Hepatocyte (in vitro differentiated cells): ENCODE data around the gene RANBP3L.

Source experiments
- CTCF ChIP-seq: fragments of 200-600 bp; sonication (generic); IDR thresholded peaks from 2 replicates; pipeline ENCODE4 v1.5.1; 2016; ENCODE audit warnings: antibody characterized with exemption, mild to moderate bottlenecking; ENCODE audit not compliant: poor library complexity
- EZH2 ChIP-seq: fragments of 200-600 bp; sonication (generic); IDR thresholded peaks from 2 replicates; pipeline ENCODE4 v1.6.1; 2016; ENCODE audit warnings: antibody characterized with exemption, mild to moderate bottlenecking, borderline replicate concordance
- EZH2phosphoT487 ChIP-seq: fragments of 200-600 bp; sonication (generic); IDR thresholded peaks from one replicate; pipeline ENCODE4 v1.6.1; 2018; ENCODE audit warnings: antibody characterized with exemption, mild to moderate bottlenecking, low read depth, moderate library complexity; ENCODE audit not compliant: unreplicated experiment, severe bottlenecking

- TF ChIP-seq CTCF (no peak), EZH2phosphoT487 (no peak), EZH2 (no peak)
Measured at GRCh38 chr5:36285837-36286615, 15.7 kb downstream of the RANBP3L start.
